ENCODE data around the gene SRRM2. TPM values are rescaled to one million over a fixed set of nuclear protein-coding genes. Genes with fewer than 3 reads are reported as not detected.

Gene SRRM2
- total RNA-seq, 1 donor from 2014 or later = 409 TPM

GRCh38 chr16:2704166-2704982, 48.1 kb upstream of the SRRM2 start:
- Histone ChIP-seq H3K4me2 (ENCODE audit: low read length) (no peak overlapping the region), H3K4me1 (ENCODE audit: insufficient read depth, low read length) (no peaks in the 10 kb centered on the region), H3K9ac (ENCODE audit: low read length) (no peak overlapping the region), H3K9me3 (ENCODE audit: insufficient read depth, low read depth, low read length) (no peaks in the 10 kb centered on the region), H3K79me2 (ENCODE audit: insufficient read depth, low read length) (peaks cover 5% of the 10 kb centered on the region), H3K36me3 (ENCODE audit: insufficient read depth, low read length) (peaks cover 7% of the 10 kb centered on the region), H2AFZ (ENCODE audit: low read depth, low read length) (no peak overlapping the region), H3K27me3 (ENCODE audit: insufficient read depth, low read length) (no peaks in the 10 kb centered on the region), H3K4me3 (ENCODE audit: insufficient read depth, low read depth, low read length) (no peak overlapping the region), H3K27ac (ENCODE audit: low read depth, low read length) (no peak overlapping the region), H4K20me1 (ENCODE audit: insufficient read depth, low read length) (peaks cover 71% of the 10 kb centered on the region)
- Mint-ChIP-seq H3K9me3 (ENCODE audit: unreplicated experiment) (no peaks in the 10 kb centered on the region), H3K4me1 (ENCODE audit: low read depth, unreplicated experiment) (no peaks in the 10 kb centered on the region), H3K36me3 (ENCODE audit: low read depth, unreplicated experiment) (peaks cover 1% of the 10 kb centered on the region), H3K27me3 (ENCODE audit: low read depth, unreplicated experiment) (no peaks in the 10 kb centered on the region), H3K27ac (ENCODE audit: unreplicated experiment) (no peak overlapping the region), H3K4me3 (ENCODE audit: unreplicated experiment) (no peak overlapping the region)
- DNase-seq (ENCODE audit: low read depth) (no peak), FAIRE-seq (no peak)
- TF ChIP-seq EZH2 (IDR thresholded peaks at IDR 0.05; ENCODE audit: insufficient read depth, low read length) (no peak), CTCF (IDR thresholded peaks at IDR 0.05; ENCODE audit: insufficient read depth, low read depth, low read length) (no peak)

- Mint-ChIP-seq H3K27ac (ENCODE audit: unreplicated experiment) (no peak overlapping the region), H3K4me3 (ENCODE audit: unreplicated experiment) (no peak overlapping the region), H3K9me3 (ENCODE audit: unreplicated experiment) (no peaks in the 10 kb centered on the region), H3K27me3 (ENCODE audit: low read depth, unreplicated experiment) (no peaks in the 10 kb centered on the region), H3K4me1 (ENCODE audit: low read depth, unreplicated experiment) (no peaks in the 10 kb centered on the region), H3K36me3 (ENCODE audit: low read depth, unreplicated experiment) (peaks cover 1% of the 10 kb centered on the region)
- Histone ChIP-seq H3K36me3 (ENCODE audit: insufficient read depth, low read length) (peaks cover 7% of the 10 kb centered on the region), H3K4me1 (ENCODE audit: insufficient read depth, low read length) (no peaks in the 10 kb centered on the region), H4K20me1 (ENCODE audit: insufficient read depth, low read length) (peaks cover 72% of the 10 kb centered on the region), H3K4me2 (ENCODE audit: low read length) (no peak overlapping the region), H3K79me2 (ENCODE audit: insufficient read depth, low read length) (peaks cover 5% of the 10 kb centered on the region), H3K4me3 (ENCODE audit: insufficient read depth, low read depth, low read length) (no peak overlapping the region), H3K27me3 (ENCODE audit: insufficient read depth, low read length) (no peaks in the 10 kb centered on the region), H3K9me3 (ENCODE audit: insufficient read depth, low read depth, low read length) (no peaks in the 10 kb centered on the region), H3K27ac (ENCODE audit: low read depth, low read length) (no peak overlapping the region), H3K9ac (ENCODE audit: low read length) (no peak overlapping the region), H2AFZ (ENCODE audit: low read depth, low read length) (no peak overlapping the region)
- DNase-seq (ENCODE audit: low read depth) (no peak), FAIRE-seq (no peak)
- TF ChIP-seq CTCF (IDR thresholded peaks at IDR 0.05; ENCODE audit: insufficient read depth, low read depth, low read length) (no peak), EZH2 (IDR thresholded peaks at IDR 0.05; ENCODE audit: insufficient read depth, low read length) (no peak)
These were observed 47.5 kb upstream of the SRRM2 start for GRCh38 chr16:2704983-2705275.

GRCh38 chr16:2705351-2705750, 47.1 kb upstream of the SRRM2 start:
- FAIRE-seq = no peak
- Mint-ChIP-seq H3K27ac (ENCODE audit: unreplicated experiment) (no peak overlapping the region), H3K4me1 (ENCODE audit: low read depth, unreplicated experiment) (no peaks in the 10 kb centered on the region), H3K27me3 (ENCODE audit: low read depth, unreplicated experiment) (no peaks in the 10 kb centered on the region), H3K9me3 (ENCODE audit: unreplicated experiment) (no peaks in the 10 kb centered on the region), H3K4me3 (ENCODE audit: unreplicated experiment) (no peak overlapping the region), H3K36me3 (ENCODE audit: low read depth, unreplicated experiment) (peaks cover 1% of the 10 kb centered on the region)
- TF ChIP-seq EZH2 (IDR thresholded peaks at IDR 0.05; ENCODE audit: insufficient read depth, low read length) (no peak), CTCF (IDR thresholded peaks at IDR 0.05; ENCODE audit: insufficient read depth, low read depth, low read length) (no peak)
- Histone ChIP-seq H3K27ac (ENCODE audit: low read depth, low read length) (no peak overlapping the region), H4K20me1 (ENCODE audit: insufficient read depth, low read length) (peaks cover 72% of the 10 kb centered on the region), H3K4me2 (ENCODE audit: low read length) (no peak overlapping the region), H3K36me3 (ENCODE audit: insufficient read depth, low read length) (peaks cover 7% of the 10 kb centered on the region), H3K4me3 (ENCODE audit: insufficient read depth, low read depth, low read length) (no peak overlapping the region), H3K9ac (ENCODE audit: low read length) (no peak overlapping the region), H3K79me2 (ENCODE audit: insufficient read depth, low read length) (peaks cover 5% of the 10 kb centered on the region), H2AFZ (ENCODE audit: low read depth, low read length) (no peak overlapping the region), H3K9me3 (ENCODE audit: insufficient read depth, low read depth, low read length) (no peaks in the 10 kb centered on the region), H3K27me3 (ENCODE audit: insufficient read depth, low read length) (no peaks in the 10 kb centered on the region), H3K4me1 (ENCODE audit: insufficient read depth, low read length) (no peaks in the 10 kb centered on the region)
- no peak for DNase-seq (ENCODE audit: low read depth)
